HCT116 (cell line): Measurements from ENCODE around the gene DIS3L2. TPM values are rescaled to one million over a fixed set of nuclear protein-coding genes. Genes with fewer than 3 reads are reported as not detected.

Experiments used
- ATAC-seq: fragments of 200-7000 bp; cut with Tn5 transposase; 2 replicates; pipeline ENCODE4 v1.9.1; 2020; ENCODE audit warnings: mild to moderate bottlenecking, moderate library complexity
- BruUV-seq: library from RNA; stranded (reverse); fragments of 400-500 nt; replicated peaks from 2 replicates; lab custom pipeline; 2021; lab: Mats Ljungman, UMichigan
- CTCF ChIA-PET: fragments of 300-600 bp; sonication (Branson Sonifier 250); formaldehyde crosslinking; loops from one replicate; lab custom pipeline; 2021; ENCODE audit warnings: antibody characterized with exemption; lab: Charles Lee
- POLR2A ChIA-PET: fragments of 300-600, 350-600 bp; sonication (Branson Sonifier 250); formaldehyde crosslinking; loops from one replicate; lab custom pipeline; 2021; ENCODE audit warnings: antibody characterized with exemption; lab: Charles Lee
- RAD21 ChIA-PET, 2 experiments: fragments of 300-600 bp; sonication (Branson Sonifier 250); formaldehyde crosslinking; loops; one replicate each; lab custom pipeline; 2023; ENCODE audit warnings: low total read pairs in 2 of 2; ENCODE audit not compliant: uncharacterized antibody in 2 of 2, unreplicated experiment in 2 of 2, low non-redundant PET in 1 of 2; lab: Charles Lee
- DNase-seq: peaks from one replicate; pipeline ENCODE4 v3.0.0-alpha.2; 2010; ENCODE audit warnings: low read depth, low spot score
- H2AFZ ChIP-seq: fragments of 200-600 bp; shearing (Covaris generic), sonication (generic); 2 replicates; pipeline ENCODE4 v1.6.1; 2017; ENCODE audit warnings: low read depth, mixed run types, mixed read lengths, antibody characterized with exemption, low read length; ENCODE audit not compliant: poor library complexity, severe bottlenecking
- H3K27ac ChIP-seq: 2 replicates; pipeline ENCODE4 v1.5.1; 2012; ENCODE audit warnings: low read depth, low read length
- H3K27me3 ChIP-seq: fragments of 200-600 bp; sonication (generic); 2 replicates; pipeline ENCODE4 v1.6.1; 2016; ENCODE audit warnings: mixed run types, low read length, mixed read lengths; ENCODE audit not compliant: insufficient read depth
- H3K36me3 ChIP-seq, 2 experiments: fragments of 200-500 bp in 1 of 2; fragments of 200-600 bp in 1 of 2; sonication (Bioruptor generic) in 1 of 2; sonication (generic) in 1 of 2; 2 replicates each; pipeline versions ENCODE4 v1.5.1 to v1.6.1; 2014 to 2016; ENCODE audit warnings: low read length in 2 of 2, inconsistent platforms in 1 of 2, mixed read lengths in 1 of 2, mixed run types in 1 of 2; ENCODE audit not compliant: insufficient read depth in 2 of 2, control insufficient read depth in 1 of 2
- H3K4me1 ChIP-seq, 2 experiments: fragments of 200-600 bp in 1 of 2; sonication (generic) in 1 of 2; 2 replicates each; pipeline versions ENCODE4 v1.5.1 to v1.6.1; 2012 to 2017; ENCODE audit warnings: low read length in 2 of 2, inconsistent platforms in 1 of 2, mild to moderate bottlenecking in 1 of 2, mixed read lengths in 1 of 2, mixed run types in 1 of 2, moderate library complexity in 1 of 2; ENCODE audit not compliant: insufficient read depth in 2 of 2, control insufficient read depth in 1 of 2
- H3K4me2 ChIP-seq: fragments of 200-600 bp; sonication (generic); 2 replicates; pipeline ENCODE4 v1.6.1; 2017; ENCODE audit warnings: mixed run types, low read length, mixed read lengths
- H3K4me3 ChIP-seq, 2 experiments: fragments of 200-600 bp in 1 of 2; sonication (generic) in 1 of 2; replicated peaks in 1 of 2; 2 replicates each; pipeline ENCODE4 v1.5.1; 2011 to 2016; ENCODE audit warnings: low read length in 2 of 2, control low read depth in 1 of 2, low read depth in 1 of 2, mild to moderate bottlenecking in 1 of 2, mixed read lengths in 1 of 2, mixed run types in 1 of 2
- H3K79me2 ChIP-seq: fragments of 200-600 bp; sonication (generic); 2 replicates; pipeline ENCODE4 v1.6.1; 2017; ENCODE audit warnings: mild to moderate bottlenecking, mixed run types, low read length, moderate library complexity, mixed read lengths; ENCODE audit not compliant: insufficient read depth
- H3K9ac ChIP-seq: fragments of 200-600 bp; sonication (generic); 2 replicates; pipeline ENCODE4 v1.6.1; 2016; ENCODE audit warnings: low read length, mixed read lengths
- H3K9me2 ChIP-seq: fragments of 200-600 bp; sonication (generic), shearing (Covaris generic); 2 replicates; pipeline ENCODE4 v1.6.1; 2017; ENCODE audit warnings: mixed run types, mild to moderate bottlenecking, moderate library complexity; ENCODE audit not compliant: insufficient read depth
- H3K9me3 ChIP-seq, 2 experiments: fragments of 200-500 bp in 1 of 2; fragments of 200-600 bp in 1 of 2; sonication (Bioruptor generic) in 1 of 2; sonication (generic) in 1 of 2; 2 replicates each; pipeline ENCODE4 v1.6.1; 2014 to 2017; ENCODE audit warnings: low read length in 2 of 2, mixed read lengths in 2 of 2, inconsistent platforms in 1 of 2, low read depth in 1 of 2, mild to moderate bottlenecking in 1 of 2, mixed run types in 1 of 2, moderate library complexity in 1 of 2; ENCODE audit not compliant: control insufficient read depth in 1 of 2, insufficient read depth in 1 of 2
- H4K20me1 ChIP-seq: fragments of 200-600 bp; sonication (generic), shearing (Covaris generic); 2 replicates; pipeline ENCODE4 v1.6.1; 2017; ENCODE audit warnings: mixed run types, mild to moderate bottlenecking, moderate library complexity; ENCODE audit not compliant: insufficient read depth
- CBX3 ChIP-seq: IDR thresholded peaks from 2 replicates; pipeline ENCODE4 v1.6.1; 2012; ENCODE audit warnings: low read depth
- ELF1 ChIP-seq: IDR thresholded peaks from 2 replicates; pipeline ENCODE4 v1.6.1; 2012; ENCODE audit warnings: low read depth, borderline replicate concordance
- EZH2 ChIP-seq: fragments of 200-600 bp; sonication (generic); IDR thresholded peaks from 2 replicates; pipeline ENCODE4 v1.6.1; 2017; ENCODE audit warnings: antibody characterized with exemption, mixed run types
- JUND ChIP-seq: IDR thresholded peaks from 2 replicates; pipeline ENCODE4 v1.6.1; 2012
- POLR2A ChIP-seq: IDR thresholded peaks from 2 replicates; pipeline ENCODE4 v1.7.0; 2011; ENCODE audit warnings: borderline replicate concordance; ENCODE audit not compliant: insufficient read depth, insufficient read length; ENCODE audit errors: extremely low read depth
- SIN3A ChIP-seq: IDR thresholded peaks from 2 replicates; pipeline ENCODE4 v1.6.1; 2012; ENCODE audit warnings: low read depth
- SRF ChIP-seq: IDR thresholded peaks from 2 replicates; pipeline ENCODE4 v1.6.1; 2012; ENCODE audit warnings: low read depth
- TCF7L2 ChIP-seq: IDR thresholded peaks from 2 replicates; pipeline ENCODE4 v1.7.0; 2011; ENCODE audit warnings: borderline replicate concordance, inconsistent platforms; ENCODE audit not compliant: insufficient read depth, insufficient read length; ENCODE audit errors: extremely low read depth
- ZNF274 ChIP-seq: fragments of 200-500 bp; sonication (Bioruptor generic); IDR thresholded peaks from 2 replicates; pipeline ENCODE4 v1.6.1; 2014; ENCODE audit warnings: mild to moderate bottlenecking, low read depth, low read length, inconsistent platforms
- intact Hi-C: fragments of 100-400 bp; cut with micrococcal nuclease; formaldehyde crosslinking; loops from 2 replicates; pipeline ENCODE4 v1.10.0; 2022
- total RNA-seq: library from RNA; stranded (reverse); gene quantifications from one replicate; pipeline ENCODE4 v1.2.1, GENCODE V29; 2021; ENCODE audit not compliant: unreplicated experiment
- TF ChIP-seq, protein P1 (sequence below): IDR thresholded peaks from 2 replicates; pipeline ENCODE4 v1.6.1; 2011; ENCODE audit warnings: mild to moderate bottlenecking, low read length, moderate library complexity; ENCODE audit not compliant: insufficient replicate concordance; ENCODE audit errors: extremely low read depth
- TF ChIP-seq, protein P2 (sequence below): IDR thresholded peaks from 2 replicates; pipeline ENCODE4 v1.6.1; 2012

The DIS3L2 gene
- total RNA-seq, 1 experiment from 2014 or later, result 42.5 TPM

DNA sequence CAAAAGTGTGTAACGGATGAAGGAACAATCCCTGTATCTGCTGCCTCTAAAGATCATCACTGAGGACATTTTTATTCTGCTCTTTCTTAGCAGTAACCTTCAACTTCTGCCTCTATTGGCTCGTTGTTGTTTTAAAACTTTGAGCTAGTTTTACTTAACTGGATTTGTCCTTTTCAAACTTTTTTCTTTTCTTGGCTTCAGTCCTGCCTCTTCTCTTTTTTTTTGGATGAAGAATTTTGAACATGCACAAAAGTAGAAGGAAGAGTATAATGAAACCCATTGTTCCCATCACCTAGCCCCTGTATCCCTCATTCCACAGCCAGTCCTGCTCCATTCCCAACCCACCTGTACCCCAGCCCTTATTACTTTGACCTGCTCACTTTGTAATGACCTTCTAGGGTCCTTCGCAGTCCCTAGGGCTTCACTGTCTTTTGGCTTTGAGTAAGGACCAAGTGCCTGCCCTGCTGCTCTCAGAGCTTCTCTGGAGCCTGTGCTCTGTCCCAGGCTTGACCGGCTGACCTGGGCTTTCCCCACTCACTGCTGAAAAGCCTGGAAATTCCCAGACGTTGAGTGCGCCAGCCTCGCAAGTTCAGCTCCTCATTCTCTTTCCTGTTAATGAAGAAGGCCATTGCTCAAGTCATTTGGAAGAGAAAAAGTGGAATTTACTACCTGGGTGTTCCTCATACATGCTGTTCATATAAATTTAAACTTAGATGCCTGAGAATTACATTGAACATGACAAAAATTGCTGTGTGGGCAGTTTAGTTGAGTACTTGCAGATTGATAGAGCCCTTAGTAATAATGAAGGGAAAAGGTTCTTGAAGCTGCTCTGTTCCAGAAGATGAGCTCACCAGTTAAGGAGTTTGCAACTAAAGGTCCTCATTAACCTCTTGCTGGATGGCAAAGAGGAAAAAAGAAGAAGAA lies 267.7 kb downstream of the DIS3L2 start:
- Histone ChIP-seq H3K27me3 (no peaks in the 10 kb centered on the region), H3K9me3 (no peaks in the 10 kb centered on the region), H3K9ac (no peak overlapping the region), H3K4me1 (no peaks in the 10 kb centered on the region), H2AFZ (no peak overlapping the region), H3K27ac (no peak overlapping the region), H3K4me3 (no peak overlapping the region), H4K20me1 (no peaks in the 10 kb centered on the region), H3K36me3 (no peaks in the 10 kb centered on the region), H3K9me2 (no peaks in the 10 kb centered on the region), H3K4me2 (no peak overlapping the region), H3K79me2 (no peaks in the 10 kb centered on the region)
- RAD21 ChIA-PET, result no interaction called here
- POLR2A ChIA-PET, result no interaction called here
- TF ChIP-seq TCF7L2 (no peak), EZH2 (no peak), SRF (no peak), ZNF274 (no peak), SIN3A (no peak), JUND (no peak), CBX3 (no peak), POLR2A (no peak), ELF1 (no peak)
- TF ChIP-seq, protein P1, sequence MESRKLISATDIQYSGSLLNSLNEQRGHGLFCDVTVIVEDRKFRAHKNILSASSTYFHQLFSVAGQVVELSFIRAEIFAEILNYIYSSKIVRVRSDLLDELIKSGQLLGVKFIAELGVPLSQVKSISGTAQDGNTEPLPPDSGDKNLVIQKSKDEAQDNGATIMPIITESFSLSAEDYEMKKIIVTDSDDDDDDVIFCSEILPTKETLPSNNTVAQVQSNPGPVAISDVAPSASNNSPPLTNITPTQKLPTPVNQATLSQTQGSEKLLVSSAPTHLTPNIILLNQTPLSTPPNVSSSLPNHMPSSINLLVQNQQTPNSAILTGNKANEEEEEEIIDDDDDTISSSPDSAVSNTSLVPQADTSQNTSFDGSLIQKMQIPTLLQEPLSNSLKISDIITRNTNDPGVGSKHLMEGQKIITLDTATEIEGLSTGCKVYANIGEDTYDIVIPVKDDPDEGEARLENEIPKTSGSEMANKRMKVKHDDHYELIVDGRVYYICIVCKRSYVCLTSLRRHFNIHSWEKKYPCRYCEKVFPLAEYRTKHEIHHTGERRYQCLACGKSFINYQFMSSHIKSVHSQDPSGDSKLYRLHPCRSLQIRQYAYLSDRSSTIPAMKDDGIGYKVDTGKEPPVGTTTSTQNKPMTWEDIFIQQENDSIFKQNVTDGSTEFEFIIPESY, result no peak
- TF ChIP-seq, protein P2, sequence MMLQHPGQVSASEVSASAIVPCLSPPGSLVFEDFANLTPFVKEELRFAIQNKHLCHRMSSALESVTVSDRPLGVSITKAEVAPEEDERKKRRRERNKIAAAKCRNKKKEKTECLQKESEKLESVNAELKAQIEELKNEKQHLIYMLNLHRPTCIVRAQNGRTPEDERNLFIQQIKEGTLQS, result no peak
- BruUV-seq, result no TSS peak
- DNase-seq (no peak), ATAC-seq (no peak)
- CTCF ChIA-PET, result interaction anchor here (1.2 kb wide), 1 partner anchor 301 kb away, joined by 3 read pairs; no protein-coding TSS in a partner anchor
- intact Hi-C loops, result no loop called here
